Measurements from ENCODE around the gene MTA3.

DNA sequence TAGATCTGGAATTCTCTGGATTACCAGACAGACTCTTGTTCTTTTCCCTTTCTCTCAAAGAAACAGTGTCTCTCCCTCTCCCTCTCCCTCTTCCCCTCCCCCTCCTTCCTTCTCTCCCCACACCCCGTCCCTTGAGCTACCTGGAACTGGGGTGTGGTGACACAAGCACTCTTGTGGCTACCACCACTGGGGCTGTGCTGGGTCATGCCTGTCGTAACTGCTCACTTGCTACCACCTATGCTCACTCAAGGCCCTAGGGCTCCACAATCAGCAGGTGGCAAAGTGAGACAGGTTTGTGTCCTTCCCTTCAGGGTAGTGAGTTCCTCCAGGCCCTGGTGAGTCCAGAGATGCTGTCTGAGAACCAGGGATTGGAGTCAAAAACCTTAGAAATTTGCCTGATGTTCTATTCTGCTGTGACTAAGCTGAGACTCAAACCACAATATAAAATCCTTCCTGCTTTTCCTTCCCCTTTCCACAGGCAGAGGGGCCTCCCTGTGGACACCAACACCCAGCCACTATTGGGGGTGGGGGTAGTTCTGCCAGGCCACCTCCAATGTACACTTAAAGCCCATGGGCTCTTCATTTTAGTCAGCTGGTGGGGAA is 124.7 kb downstream of the MTA3 start:
- no peak for TF ChIP-seq GATA2 (IDR thresholded peaks at IDR 0.05; ENCODE audit: low read depth, low read length)
- no peak for TF ChIP-seq GATA3 (IDR thresholded peaks at IDR 0.05; ENCODE audit: low read depth, low read length)
